Measurements from ENCODE around the gene PRRT3.

Gene PRRT3

DNA sequence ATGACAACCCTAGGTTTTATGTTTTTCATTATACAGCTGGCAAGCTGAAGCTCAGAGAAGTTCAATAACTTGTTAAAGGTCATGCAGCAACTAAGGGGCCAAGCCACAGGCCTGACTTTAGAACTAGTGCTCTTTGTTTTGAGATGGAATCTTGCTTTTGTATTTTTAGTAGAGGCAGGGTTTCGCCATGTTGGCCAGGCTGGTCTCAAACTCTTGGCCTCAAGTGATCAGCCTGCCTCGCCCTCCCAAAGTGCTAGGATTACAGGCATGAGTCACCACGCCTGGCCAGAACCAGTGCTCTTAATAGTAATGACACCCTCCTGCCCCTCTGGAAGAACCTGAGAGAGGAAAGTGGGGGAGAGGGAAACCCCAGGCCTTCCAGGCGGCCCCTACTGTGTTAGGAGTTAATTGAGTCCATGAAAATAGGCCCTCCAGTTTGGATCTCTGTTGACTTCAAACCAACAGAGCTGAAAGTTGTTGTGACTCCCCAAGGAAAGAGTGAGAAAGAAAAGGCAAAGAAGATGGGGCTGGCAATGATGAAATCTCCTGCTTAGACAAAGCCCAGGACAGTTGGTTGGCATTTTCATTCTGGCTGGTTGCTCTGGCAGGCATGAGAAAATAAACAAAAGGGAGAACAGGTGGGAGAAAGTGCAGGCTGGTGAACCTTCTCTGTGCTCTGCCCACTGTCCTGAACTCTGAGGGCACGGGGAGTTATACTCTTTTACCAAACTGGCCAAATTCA, 3.6 kb upstream of the PRRT3 start:
- no peak for DNase-seq (ENCODE audit: low spot score)

DNA sequence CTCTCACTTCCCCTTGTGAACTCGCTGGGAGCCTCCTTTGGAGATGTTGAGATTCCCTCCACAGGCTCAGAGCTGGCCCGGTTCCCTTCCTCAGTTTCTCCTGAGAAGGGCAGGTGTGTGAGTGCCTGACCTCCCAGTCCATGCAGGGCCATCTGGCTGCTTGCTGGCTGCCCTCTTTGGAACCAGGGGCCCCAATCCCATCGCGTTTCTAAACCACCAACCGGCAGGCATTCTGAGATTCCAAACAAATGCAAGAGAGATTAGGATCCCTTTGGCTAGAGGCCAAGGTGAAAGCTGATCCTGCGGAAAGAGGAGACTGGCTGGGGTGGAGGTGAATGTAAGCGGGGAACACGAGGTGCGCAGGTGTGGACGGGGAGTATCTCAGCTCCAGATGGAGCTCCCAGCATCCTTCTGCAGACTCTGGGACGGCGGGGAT, 2.9 kb upstream of the PRRT3 start:
- no peak for DNase-seq (ENCODE audit: low spot score)
- TF ChIP-seq, protein P1, sequence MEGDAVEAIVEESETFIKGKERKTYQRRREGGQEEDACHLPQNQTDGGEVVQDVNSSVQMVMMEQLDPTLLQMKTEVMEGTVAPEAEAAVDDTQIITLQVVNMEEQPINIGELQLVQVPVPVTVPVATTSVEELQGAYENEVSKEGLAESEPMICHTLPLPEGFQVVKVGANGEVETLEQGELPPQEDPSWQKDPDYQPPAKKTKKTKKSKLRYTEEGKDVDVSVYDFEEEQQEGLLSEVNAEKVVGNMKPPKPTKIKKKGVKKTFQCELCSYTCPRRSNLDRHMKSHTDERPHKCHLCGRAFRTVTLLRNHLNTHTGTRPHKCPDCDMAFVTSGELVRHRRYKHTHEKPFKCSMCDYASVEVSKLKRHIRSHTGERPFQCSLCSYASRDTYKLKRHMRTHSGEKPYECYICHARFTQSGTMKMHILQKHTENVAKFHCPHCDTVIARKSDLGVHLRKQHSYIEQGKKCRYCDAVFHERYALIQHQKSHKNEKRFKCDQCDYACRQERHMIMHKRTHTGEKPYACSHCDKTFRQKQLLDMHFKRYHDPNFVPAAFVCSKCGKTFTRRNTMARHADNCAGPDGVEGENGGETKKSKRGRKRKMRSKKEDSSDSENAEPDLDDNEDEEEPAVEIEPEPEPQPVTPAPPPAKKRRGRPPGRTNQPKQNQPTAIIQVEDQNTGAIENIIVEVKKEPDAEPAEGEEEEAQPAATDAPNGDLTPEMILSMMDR (IDR thresholded peaks at IDR 0.05; ENCODE audit: extremely low read depth, missing control alignments): no peak

More for the DNA sequence above, 3.6 kb upstream of the PRRT3 start:
- TF ChIP-seq, protein P1 (IDR thresholded peaks at IDR 0.05; ENCODE audit: extremely low read depth, missing control alignments): no peak

DNA sequence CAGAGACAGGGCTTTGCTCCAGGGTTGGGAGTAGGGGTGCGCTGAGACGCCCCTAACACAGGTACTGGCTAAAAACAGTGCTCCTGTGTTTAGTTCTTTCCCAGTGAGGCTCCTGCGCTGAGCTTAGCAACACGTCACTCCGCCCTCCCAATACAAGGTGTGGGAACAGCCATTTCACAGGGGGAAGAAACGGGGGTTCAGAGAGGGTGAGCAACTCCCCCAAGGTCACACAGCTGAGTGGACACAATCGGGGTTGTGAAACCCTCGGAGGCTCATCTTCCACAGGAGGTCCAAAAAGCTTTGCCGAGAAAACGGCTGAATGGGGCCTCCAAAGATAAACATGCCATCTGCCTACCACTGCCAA, 628 bp downstream of the PRRT3 start:
- peak; percentile 56 for DNase-seq (ENCODE audit: low spot score)

DNA sequence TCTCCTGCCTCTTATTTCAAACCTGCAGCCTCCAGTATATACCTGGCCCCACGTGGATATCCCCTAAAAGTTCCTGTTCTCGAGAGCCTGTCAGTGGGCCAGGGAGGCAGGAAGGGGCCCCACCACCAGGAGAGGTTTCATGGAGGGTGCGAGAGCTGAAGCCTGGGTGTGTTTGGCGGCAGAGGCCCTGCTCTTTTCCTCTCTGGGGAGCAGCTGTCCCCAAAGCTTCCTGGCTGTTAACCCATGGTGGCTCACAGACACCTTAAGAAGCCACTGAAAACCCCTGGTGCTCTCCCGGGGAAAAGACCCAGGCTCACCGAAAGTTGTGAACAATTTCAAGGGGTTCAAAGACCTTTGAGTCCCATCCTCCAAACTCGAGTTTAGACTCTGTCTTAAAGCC, 1.1 kb downstream of the PRRT3 start:
- TF ChIP-seq, protein P1 (IDR thresholded peaks at IDR 0.05; ENCODE audit: extremely low read depth, missing control alignments): no peak
- peak; percentile 82 for DNase-seq (ENCODE audit: low spot score)

More for the DNA sequence above, 628 bp downstream of the PRRT3 start:
- TF ChIP-seq, protein P1 (IDR thresholded peaks at IDR 0.05; ENCODE audit: extremely low read depth, missing control alignments): no peak

GRCh38 chr3:9949626-9950025, 2.6 kb downstream of the PRRT3 start:
- TF ChIP-seq, protein P1 (IDR thresholded peaks at IDR 0.05; ENCODE audit: extremely low read depth, missing control alignments): no peak
- peak; percentile 20 for DNase-seq (ENCODE audit: low spot score)

GRCh38 chr3:9949115-9949514, 3.1 kb downstream of the PRRT3 start:
- peak; percentile 12 for DNase-seq (ENCODE audit: low spot score)
- TF ChIP-seq, protein P1 (IDR thresholded peaks at IDR 0.05; ENCODE audit: extremely low read depth, missing control alignments): no peak

- DNase-seq (ENCODE audit: low spot score): peak; percentile 16
- TF ChIP-seq, protein P1 (IDR thresholded peaks at IDR 0.05; ENCODE audit: extremely low read depth, missing control alignments): no peak
These were observed 3.6 kb downstream of the PRRT3 start for GRCh38 chr3:9948586-9948985.
